Endothelial cell of umbilical vein (primary cell): ENCODE data around the gene PRR15. TPM values are rescaled to one million over a fixed set of nuclear protein-coding genes. Genes with fewer than 3 reads are reported as not detected.

Experiments
- BruUV-seq: library from RNA; stranded (reverse); fragments of 400-500 nt; replicated peaks from 2 replicates; lab custom pipeline; 2021; lab: Mats Ljungman, UMichigan
- CTCF ChIA-PET: fragments of 300-600, 350-600 bp; sonication (Branson Sonifier 250); formaldehyde crosslinking; loops from one replicate; lab custom pipeline; 2021; ENCODE audit warnings: antibody characterized with exemption, inconsistent platforms; lab: Charles Lee
- POLR2A ChIA-PET: fragments of 300-600, 350-600 bp; sonication (Branson Sonifier 250); formaldehyde crosslinking; loops from one replicate; lab custom pipeline; 2021; ENCODE audit warnings: antibody characterized with exemption, inconsistent platforms; lab: Charles Lee
- DNase-seq: peaks from one replicate; pipeline ENCODE4 v3.0.0-alpha.2; 2011; ENCODE audit warnings: low read depth, low spot score
- FAIRE-seq: peaks from 2 replicates; lab custom pipeline; 2011; peaks lifted over from hg19 to GRCh38; lab: Jason Lieb, UNC
- H2AFZ ChIP-seq: 2 replicates; pipeline ENCODE4 v1.6.0; 2012; ENCODE audit warnings: low read depth, low read length, control low read depth, inconsistent platforms
- H3K27ac ChIP-seq: 2 replicates; pipeline ENCODE4 v1.5.1; 2011; ENCODE audit warnings: low read depth, mild to moderate bottlenecking, control low read depth, low read length, moderate library complexity; ENCODE audit not compliant: insufficient read depth
- H3K27me3 ChIP-seq, 2 experiments: 2 replicates each; pipeline versions ENCODE4 v1.6.0 to v1.6.1; 2011; ENCODE audit warnings: low read length in 2 of 2, mixed read lengths in 1 of 2; ENCODE audit not compliant: control insufficient read depth in 2 of 2, insufficient read depth in 2 of 2
- H3K36me3 ChIP-seq, 2 experiments: 2 replicates in 1 of 2; 3 replicates in 1 of 2; pipeline ENCODE4 v1.5.1; 2011; ENCODE audit warnings: low read length in 2 of 2, mild to moderate bottlenecking in 1 of 2, moderate library complexity in 1 of 2; ENCODE audit not compliant: control insufficient read depth in 2 of 2, insufficient read depth in 2 of 2; ENCODE audit errors: extremely low read depth in 1 of 2
- H3K4me1 ChIP-seq: 3 replicates; pipeline ENCODE4 v1.5.1; 2011; ENCODE audit warnings: mild to moderate bottlenecking, low read length; ENCODE audit not compliant: control insufficient read depth, insufficient read depth; ENCODE audit errors: extremely low read depth
- H3K4me2 ChIP-seq: 2 replicates; pipeline ENCODE4 v1.6.1; 2011; ENCODE audit warnings: low read length, control low read depth, mixed read lengths; ENCODE audit not compliant: insufficient read depth
- H3K4me3 ChIP-seq, 3 experiments: fragments of 200-600 bp in 1 of 3; sonication (generic), shearing (Covaris generic) in 1 of 3; replicated peaks in 1 of 3; 2 replicates each; pipeline ENCODE4 v1.5.1; 2011 to 2016; ENCODE audit warnings: control low read depth in 3 of 3, low read length in 3 of 3, mild to moderate bottlenecking in 2 of 3, inconsistent platforms in 1 of 3, low read depth in 1 of 3, moderate library complexity in 1 of 3; ENCODE audit not compliant: insufficient read depth in 1 of 3
- H3K79me2 ChIP-seq: 2 replicates; pipeline ENCODE4 v1.6.0; 2012; ENCODE audit warnings: low read length, inconsistent platforms; ENCODE audit not compliant: control insufficient read depth, insufficient read depth
- H3K9ac ChIP-seq: replicated peaks from 2 replicates; pipeline ENCODE3; 2011; ENCODE audit warnings: low read length, control low read depth; ENCODE audit not compliant: insufficient read depth; ENCODE audit errors: extremely low read depth
- H3K9me1 ChIP-seq: replicated peaks from 3 replicates; pipeline ENCODE4 v1.6.0; 2011; ENCODE audit warnings: mild to moderate bottlenecking, low read length; ENCODE audit not compliant: control insufficient read depth, insufficient read depth; ENCODE audit errors: extremely low read depth
- H3K9me3 ChIP-seq: replicated peaks from 2 replicates; pipeline ENCODE4 v1.5.1; 2012; ENCODE audit warnings: low read length, inconsistent platforms; ENCODE audit not compliant: control insufficient read depth, insufficient read depth
- H4K20me1 ChIP-seq: replicated peaks from 2 replicates; pipeline ENCODE3; 2011; ENCODE audit warnings: mild to moderate bottlenecking, low read length; ENCODE audit not compliant: control insufficient read depth, insufficient read depth; ENCODE audit errors: extremely low read depth
- EZH2 ChIP-seq: IDR thresholded peaks from 2 replicates; pipeline ENCODE4 v1.6.1; 2012; ENCODE audit warnings: borderline replicate concordance, low read depth, mild to moderate bottlenecking, moderate library complexity, low read length, inconsistent platforms; ENCODE audit not compliant: severe bottlenecking
- FOS ChIP-seq: IDR thresholded peaks from 2 replicates; pipeline ENCODE4 v1.6.1; 2011; ENCODE audit warnings: mild to moderate bottlenecking, low read length, moderate library complexity, borderline replicate concordance; ENCODE audit not compliant: insufficient read depth
- GATA2 ChIP-seq: IDR thresholded peaks from 2 replicates; pipeline ENCODE4 v1.7.0; 2011; ENCODE audit warnings: low read depth, mild to moderate bottlenecking, moderate library complexity, mixed read lengths, low read length; ENCODE audit not compliant: insufficient read length, insufficient read depth
- JUN ChIP-seq: IDR thresholded peaks from 2 replicates; pipeline ENCODE4 v1.6.1; 2011; ENCODE audit warnings: borderline replicate concordance, low read depth; ENCODE audit not compliant: insufficient read length, insufficient read depth
- MAX ChIP-seq: IDR thresholded peaks from 2 replicates; pipeline ENCODE4 v1.6.1; 2011; ENCODE audit not compliant: insufficient read depth, insufficient read length
- MYC ChIP-seq: IDR thresholded peaks from one replicate; pipeline ENCODE4 v1.6.1; 2011; ENCODE audit warnings: mild to moderate bottlenecking, low read depth, low read length
- POLR2A ChIP-seq: IDR thresholded peaks from 2 replicates; pipeline ENCODE4 v1.6.1; 2012; ENCODE audit warnings: low read depth, mild to moderate bottlenecking, control low read depth, low read length
- POLR2AphosphoS5 ChIP-seq: IDR thresholded peaks from 2 replicates; pipeline ENCODE4 v1.6.1; 2012; ENCODE audit warnings: low read depth, mild to moderate bottlenecking, control low read depth, low read length, moderate library complexity; ENCODE audit not compliant: insufficient read depth
- dilution Hi-C: fragments of 300-500 bp; cut with MboI; formaldehyde crosslinking; loops from one replicate; pipeline ENCODE4 v1.15.0; 2019; ENCODE audit warnings: low sequenced_read_pairs; ENCODE audit not compliant: extremely low pct_ligation_motif_present
- intact Hi-C: fragments of 100-400 bp; cut with micrococcal nuclease; formaldehyde crosslinking; loops from one replicate; pipeline ENCODE4 v1.10.0; 2022
- polyA plus RNA-seq, 4 experiments: library from polyadenylated mRNA; depleted of rRNA in 3 of 4; stranded (reverse) in 3 of 4; unstranded in 1 of 4; fragments of >200 nt; gene quantifications; 2 replicates each; pipeline versions ENCODE4 v1.2.1 to v1.2.3, GENCODE V29; 2011 to 2012; ENCODE audit warnings: missing spikeins in 1 of 4
- total RNA-seq: library from RNA; stranded (reverse); gene quantifications from 2 replicates; pipeline ENCODE4 v1.2.3, GENCODE V29; 2021

PRR15 gene
- total and polyA plus RNA-seq, 2 donors (not counting 3 experiments of a cell fraction or from before 2014, with no cell fraction given): 1.8 to 5.0 TPM

DNA sequence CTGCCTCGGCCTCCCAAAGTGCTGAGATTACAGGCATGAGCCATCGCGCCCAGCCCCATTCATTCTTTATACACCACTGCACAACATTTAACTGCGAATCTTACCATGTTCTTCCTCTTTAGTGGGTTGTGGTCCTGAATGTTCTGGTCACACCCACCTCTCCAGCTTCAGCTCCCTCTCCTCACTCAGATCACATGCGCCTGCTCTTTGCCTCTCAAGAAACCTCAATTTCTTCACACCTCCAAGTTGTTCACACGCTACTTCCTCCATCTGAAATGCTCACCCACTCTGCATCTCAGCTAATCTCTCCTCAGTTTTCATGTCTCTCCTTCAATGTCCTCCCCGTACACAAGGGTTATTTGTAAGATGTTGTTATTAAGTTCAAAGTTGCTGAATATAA, 2.4 kb upstream of the PRR15 start:
- dilution Hi-C loops (no loop called here), intact Hi-C loops (loop anchor here (5.0 to 10.0 kb wide), 3 partner anchors 59 to 446 kb away; no protein-coding TSS in a partner anchor)
- TF ChIP-seq POLR2AphosphoS5 (no peak), MAX (no peak), FOS (no peak)
- H3K79me2 ChIP-seq: no peaks in the 10 kb centered on the region
- no peak overlapping the region for H3K9ac ChIP-seq
- peaks cover 2 to 16% of the 10 kb centered on the region in 2 experiments for H3K27me3 ChIP-seq
- H3K36me3 ChIP-seq: no peaks in the 10 kb centered on the region
- DNase-seq (no peak), FAIRE-seq (no peak)
- H3K4me1 ChIP-seq: peaks cover 28% of the 10 kb centered on the region
- ChIA-PET CTCF (interaction anchor here (1.3 kb wide), 1 partner anchor 49 kb away, joined by 3 read pairs; no protein-coding TSS in a partner anchor), POLR2A (no interaction called here)
- no peak overlapping the region for H2AFZ ChIP-seq
- no peaks in the 10 kb centered on the region for H3K9me1 ChIP-seq
- BruUV-seq: no TSS peak
- H4K20me1 ChIP-seq: no peaks in the 10 kb centered on the region
- H3K27ac ChIP-seq: no peak overlapping the region
- no peak overlapping the region for H3K4me2 ChIP-seq
- no peaks in the 10 kb centered on the region for H3K9me3 ChIP-seq
- no peak overlapping the region for H3K4me3 ChIP-seq

GRCh38 chr7:29562307-29562706, 1.3 kb upstream of the PRR15 start:
- CTCF ChIA-PET: no interaction called here
- dilution Hi-C loops (no loop called here), intact Hi-C loops (loop anchor here (5.0 to 10.0 kb wide), 3 partner anchors 60 to 448 kb away; no protein-coding TSS in a partner anchor)
- H3K79me2 ChIP-seq: no peaks in the 10 kb centered on the region
- DNase-seq: no peak
- no peak for FAIRE-seq
- H4K20me1 ChIP-seq: no peaks in the 10 kb centered on the region
- H2AFZ ChIP-seq: no peak overlapping the region
- no peak overlapping the region for H3K9ac ChIP-seq
- POLR2A ChIA-PET: no interaction called here
- H3K4me2 ChIP-seq: peak overlapping the region; percentile 23
- no peak overlapping the region for H3K4me3 ChIP-seq
- peaks cover 2 to 13% of the 10 kb centered on the region in 2 experiments for H3K27me3 ChIP-seq
- no peak overlapping the region for H3K27ac ChIP-seq
- H3K4me1 ChIP-seq: peaks cover 29% of the 10 kb centered on the region
- H3K36me3 ChIP-seq: no peaks in the 10 kb centered on the region
- TF ChIP-seq MAX (no peak), MYC (no peak), JUN (no peak), EZH2 (no peak), POLR2AphosphoS5 (no peak), GATA2 (no peak), FOS (no peak), POLR2A (no peak)
- no peaks in the 10 kb centered on the region for H3K9me3 ChIP-seq
- no peaks in the 10 kb centered on the region for H3K9me1 ChIP-seq
- no TSS peak for BruUV-seq
